ENCODE measurements around the gene CEP41. TPM values are rescaled to one million over a fixed set of nuclear protein-coding genes. Genes with fewer than 3 reads are reported as not detected.

CEP41 gene
- total RNA-seq, 1 donor from 2014 or later: 29.3 TPM

DNA sequence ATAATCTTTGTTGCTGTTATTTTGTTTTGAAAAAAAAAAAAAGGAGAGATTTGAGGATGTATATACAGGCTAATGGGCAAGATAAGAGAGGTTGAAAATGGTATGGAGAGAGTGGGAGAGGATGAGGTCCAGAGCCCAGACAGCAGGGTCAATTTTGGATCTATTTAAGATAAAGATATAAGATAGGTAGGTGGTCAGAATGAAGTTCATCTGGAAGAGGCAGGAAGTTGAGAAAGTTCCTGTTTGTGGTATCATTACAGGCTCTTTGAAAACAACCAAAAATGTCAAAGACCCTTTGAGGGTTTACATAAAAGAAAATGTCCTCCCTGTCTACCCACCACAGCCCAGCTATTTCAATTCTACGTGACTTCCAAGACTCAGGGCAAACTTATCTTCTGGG, 7.5 kb downstream of the CEP41 start:
- H3K4me3 Mint-ChIP-seq: no peak overlapping the region
- no peak for TF ChIP-seq CTCF (conservative IDR thresholded peaks at IDR 0.05)
- H3K27me3 Mint-ChIP-seq (ENCODE audit: low read depth): no peaks in the 10 kb centered on the region
- H3K9me3 Mint-ChIP-seq: peaks cover 3% of the 10 kb centered on the region
- peaks cover 4% of the 10 kb centered on the region for H3K4me1 Mint-ChIP-seq
- peaks cover 3% of the 10 kb centered on the region for H3K36me3 Mint-ChIP-seq (ENCODE audit: low read depth)
- no peak overlapping the region for H3K27ac Mint-ChIP-seq (ENCODE audit: unreplicated experiment)
- DNase-seq (ENCODE audit: low read depth, low spot score): no peak

DNA sequence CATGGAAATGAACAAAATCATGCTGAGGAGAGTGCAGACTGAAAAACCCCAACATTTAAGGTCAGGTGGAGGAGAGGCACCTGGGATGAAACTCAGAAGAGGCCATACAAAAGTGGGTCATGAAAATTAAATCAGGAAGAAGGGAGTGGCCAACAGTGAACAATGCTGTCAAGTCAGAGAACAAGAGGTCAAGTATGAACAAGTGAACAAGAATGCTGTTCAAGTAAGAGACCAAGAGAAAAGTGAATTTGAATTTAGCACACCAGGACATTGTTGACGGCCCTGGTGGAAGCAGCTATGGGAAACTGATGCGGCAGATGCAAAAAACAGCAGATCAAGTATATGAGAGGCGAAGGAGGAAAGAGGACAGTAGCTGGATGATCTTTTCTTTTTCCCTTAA, 7.9 kb downstream of the CEP41 start:
- H3K27ac Mint-ChIP-seq (ENCODE audit: unreplicated experiment): no peak overlapping the region
- peaks cover under 1% of the 10 kb centered on the region for H3K4me1 Mint-ChIP-seq
- peaks cover 1% of the 10 kb centered on the region for H3K36me3 Mint-ChIP-seq (ENCODE audit: low read depth)
- DNase-seq (ENCODE audit: low read depth, low spot score): no peak
- no peaks in the 10 kb centered on the region for H3K27me3 Mint-ChIP-seq (ENCODE audit: low read depth)
- no peak overlapping the region for H3K4me3 Mint-ChIP-seq
- no peak for TF ChIP-seq CTCF (conservative IDR thresholded peaks at IDR 0.05)
- peaks cover under 1% of the 10 kb centered on the region for H3K9me3 Mint-ChIP-seq

GRCh38 chr7:130430841-130431666, 9.8 kb downstream of the CEP41 start:
- no peak for DNase-seq (ENCODE audit: low read depth, low spot score)
- no peaks in the 10 kb centered on the region for H3K36me3 Mint-ChIP-seq (ENCODE audit: low read depth)
- no peaks in the 10 kb centered on the region for H3K27me3 Mint-ChIP-seq (ENCODE audit: low read depth)
- no peaks in the 10 kb centered on the region for H3K4me1 Mint-ChIP-seq
- H3K4me3 Mint-ChIP-seq: no peak overlapping the region
- no peak overlapping the region for H3K27ac Mint-ChIP-seq (ENCODE audit: unreplicated experiment)
- H3K9me3 Mint-ChIP-seq: no peaks in the 10 kb centered on the region
- no peak for TF ChIP-seq CTCF (conservative IDR thresholded peaks at IDR 0.05)

DNA sequence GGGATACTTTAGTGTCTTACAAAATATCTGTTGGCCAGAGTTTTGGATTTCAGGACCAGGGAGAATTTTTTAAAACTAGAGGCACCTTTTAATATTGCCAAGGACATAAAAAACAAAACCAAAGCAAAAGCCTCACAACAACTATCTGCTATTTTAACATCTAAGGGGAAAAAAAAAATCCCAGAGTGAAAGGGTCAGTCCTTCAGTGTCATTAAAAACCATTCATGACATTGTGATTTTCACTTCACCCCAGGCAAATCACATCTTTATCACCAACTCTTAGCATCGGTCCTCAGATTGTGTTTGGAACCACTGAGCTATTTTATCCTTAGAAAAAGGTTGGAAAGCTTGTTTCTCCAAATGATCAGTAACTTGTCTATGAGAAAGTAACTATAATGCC, 10.7 kb downstream of the CEP41 start:
- no peak for DNase-seq (ENCODE audit: low read depth, low spot score)
- Mint-ChIP-seq H3K4me3 (no peak overlapping the region), H3K36me3 (ENCODE audit: low read depth) (no peaks in the 10 kb centered on the region), H3K9me3 (no peaks in the 10 kb centered on the region), H3K27ac (ENCODE audit: unreplicated experiment) (no peak overlapping the region), H3K27me3 (ENCODE audit: low read depth) (no peaks in the 10 kb centered on the region), H3K4me1 (no peaks in the 10 kb centered on the region)
- TF ChIP-seq CTCF (conservative IDR thresholded peaks at IDR 0.05): no peak

DNA sequence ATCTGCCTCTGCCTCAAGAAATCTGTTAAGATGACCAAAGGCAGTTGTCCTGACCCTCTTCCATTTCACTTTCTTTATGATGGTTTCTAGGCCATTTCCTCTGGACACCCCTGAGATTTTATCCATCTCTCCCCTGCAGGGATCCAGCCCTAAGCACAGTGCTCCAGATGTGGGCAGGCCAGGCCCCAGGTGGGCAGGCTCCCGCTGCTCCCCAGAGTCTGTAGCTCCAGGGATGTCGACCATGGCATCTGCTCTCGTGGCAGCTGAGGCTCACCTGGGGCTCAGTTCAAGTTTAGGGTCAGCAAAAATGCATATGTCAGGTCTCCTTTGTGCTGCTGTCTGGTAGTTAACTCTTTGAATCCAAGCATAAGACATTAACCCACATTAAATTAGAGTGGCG, 11.8 kb downstream of the CEP41 start:
- no peaks in the 10 kb centered on the region for H3K36me3 Mint-ChIP-seq (ENCODE audit: low read depth)
- no peak for TF ChIP-seq CTCF (conservative IDR thresholded peaks at IDR 0.05)
- H3K27ac Mint-ChIP-seq (ENCODE audit: unreplicated experiment): no peak overlapping the region
- no peak for DNase-seq (ENCODE audit: low read depth, low spot score)
- H3K4me3 Mint-ChIP-seq: no peak overlapping the region
- H3K9me3 Mint-ChIP-seq: no peaks in the 10 kb centered on the region
- no peaks in the 10 kb centered on the region for H3K27me3 Mint-ChIP-seq (ENCODE audit: low read depth)
- H3K4me1 Mint-ChIP-seq: peaks cover 4% of the 10 kb centered on the region

Data from neural crest cell (in vitro differentiated cells).